Astrocyte (in vitro differentiated cells and primary cell): Measurements from ENCODE around the gene HBG2. TPM values are rescaled to one million over a fixed set of nuclear protein-coding genes. Genes with fewer than 3 reads are reported as not detected.

Experiments
- DNase-seq: peaks from one replicate; pipeline ENCODE4 v3.0.0-alpha.2; 2010; ENCODE audit warnings: low read depth
- FAIRE-seq: peaks from 2 replicates; lab custom pipeline; 2011; peaks lifted over from hg19 to GRCh38; lab: Jason Lieb, UNC
- H2AFZ ChIP-seq: 2 replicates; pipeline ENCODE4 v1.6.0; 2012; ENCODE audit warnings: low read depth, low read length, inconsistent platforms
- H3K27ac ChIP-seq: 2 replicates; pipeline ENCODE4 v1.5.1; 2011; ENCODE audit warnings: low read depth, low read length, inconsistent platforms
- H3K27me3 ChIP-seq: 2 replicates; pipeline ENCODE4 v1.6.0; 2011; ENCODE audit warnings: low read length, inconsistent platforms; ENCODE audit not compliant: insufficient read depth
- H3K36me3 ChIP-seq: 2 replicates; pipeline ENCODE4 v1.5.1; 2011; ENCODE audit warnings: low read length, inconsistent platforms; ENCODE audit not compliant: insufficient read depth
- H3K4me1 ChIP-seq: 2 replicates; pipeline ENCODE4 v1.5.1; 2011; ENCODE audit warnings: low read length, inconsistent platforms; ENCODE audit not compliant: insufficient read depth
- H3K4me2 ChIP-seq: 2 replicates; pipeline ENCODE4 v1.6.0; 2012; ENCODE audit warnings: low read length, inconsistent platforms
- H3K4me3 ChIP-seq: 2 replicates; pipeline ENCODE4 v1.5.1; 2011; ENCODE audit warnings: low read depth, mild to moderate bottlenecking, low read length, inconsistent platforms; ENCODE audit not compliant: insufficient read depth
- H3K79me2 ChIP-seq: 2 replicates; pipeline ENCODE4 v1.6.0; 2012; ENCODE audit warnings: mild to moderate bottlenecking, low read length, inconsistent platforms; ENCODE audit not compliant: insufficient read depth
- H3K9ac ChIP-seq: 2 replicates; pipeline ENCODE4 v1.6.0; 2012; ENCODE audit warnings: mild to moderate bottlenecking, low read length, inconsistent platforms
- H3K9me3 ChIP-seq: 2 replicates; pipeline ENCODE4 v1.5.1; 2012; ENCODE audit warnings: low read depth, mild to moderate bottlenecking, low read length, inconsistent platforms; ENCODE audit not compliant: insufficient read depth
- H4K20me1 ChIP-seq: 2 replicates; pipeline ENCODE4 v1.6.0; 2012; ENCODE audit warnings: low read length, inconsistent platforms; ENCODE audit not compliant: insufficient read depth
- H3K27ac Mint-ChIP-seq: one replicate; pipeline ENCODE4 v1.8.0; 2021; ENCODE audit warnings: mild to moderate bottlenecking, mixed read lengths; ENCODE audit not compliant: unreplicated experiment
- H3K27me3 Mint-ChIP-seq: one replicate; pipeline ENCODE4 v1.8.0; 2021; ENCODE audit warnings: low read depth, mixed read lengths; ENCODE audit not compliant: unreplicated experiment
- H3K36me3 Mint-ChIP-seq: one replicate; pipeline ENCODE4 v1.8.0; 2021; ENCODE audit warnings: low read depth, mixed read lengths; ENCODE audit not compliant: unreplicated experiment
- H3K4me1 Mint-ChIP-seq: one replicate; pipeline ENCODE4 v1.8.0; 2021; ENCODE audit warnings: low read depth, mixed read lengths; ENCODE audit not compliant: unreplicated experiment
- H3K4me3 Mint-ChIP-seq: one replicate; pipeline ENCODE4 v1.8.0; 2021; ENCODE audit warnings: mild to moderate bottlenecking, moderate library complexity, mixed read lengths; ENCODE audit not compliant: unreplicated experiment
- H3K9me3 Mint-ChIP-seq: one replicate; pipeline ENCODE4 v1.8.0; 2021; ENCODE audit warnings: mild to moderate bottlenecking, mixed read lengths; ENCODE audit not compliant: unreplicated experiment
- EZH2 ChIP-seq: IDR thresholded peaks from 2 replicates; pipeline ENCODE4 v1.6.1; 2012; ENCODE audit warnings: mild to moderate bottlenecking, low read length, inconsistent platforms; ENCODE audit not compliant: insufficient read depth
- total RNA-seq: library from RNA; stranded (reverse); gene quantifications from 2 replicates; pipeline ENCODE4 v1.2.1, GENCODE V29; 2021
- TF ChIP-seq, protein P1 (sequence below): IDR thresholded peaks from 2 replicates; pipeline ENCODE4 v1.5.1; 2011; ENCODE audit warnings: low read depth, mild to moderate bottlenecking, inconsistent platforms, low read length, moderate library complexity; ENCODE audit not compliant: insufficient read depth

The HBG2 gene
- total RNA-seq, 1 donor from 2014 or later: not detected

DNA sequence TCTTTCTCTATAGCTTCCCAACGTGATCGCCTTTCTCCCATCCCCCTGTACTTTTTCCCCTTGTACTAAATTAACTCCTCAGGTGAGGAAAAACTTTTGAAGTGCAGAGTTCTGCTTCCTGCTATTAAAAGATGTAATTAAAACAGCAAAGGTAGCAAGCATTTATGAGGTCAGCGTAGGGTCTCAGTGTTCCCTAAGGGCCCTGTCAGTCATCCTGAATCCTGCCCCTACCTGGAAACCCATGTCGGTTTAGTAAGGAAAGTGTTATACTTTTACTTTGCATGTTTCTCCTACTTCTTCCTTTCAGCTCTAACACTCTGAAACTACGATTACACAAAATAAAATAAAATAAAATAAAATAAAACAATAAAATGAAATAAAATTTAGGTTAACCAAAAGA, 26.5 kb downstream of the HBG2 start:
- DNase-seq: no peak
- H3K27ac Mint-ChIP-seq: no peak overlapping the region
- Histone ChIP-seq H3K9me3 (no peaks in the 10 kb centered on the region), H4K20me1 (no peaks in the 10 kb centered on the region), H3K79me2 (no peaks in the 10 kb centered on the region), H3K27ac (no peak overlapping the region), H3K4me3 (no peak overlapping the region), H3K27me3 (no peaks in the 10 kb centered on the region), H3K9ac (no peak overlapping the region), H3K4me1 (no peaks in the 10 kb centered on the region), H3K36me3 (no peaks in the 10 kb centered on the region), H3K4me2 (no peak overlapping the region), H2AFZ (no peak overlapping the region)
- H3K4me1 Mint-ChIP-seq: no peaks in the 10 kb centered on the region
- no peak for TF ChIP-seq EZH2
- H3K27me3 Mint-ChIP-seq: no peaks in the 10 kb centered on the region
- no peaks in the 10 kb centered on the region for H3K36me3 Mint-ChIP-seq
- H3K4me3 Mint-ChIP-seq: no peak overlapping the region
- no peaks in the 10 kb centered on the region for H3K9me3 Mint-ChIP-seq
- FAIRE-seq: no peak

DNA sequence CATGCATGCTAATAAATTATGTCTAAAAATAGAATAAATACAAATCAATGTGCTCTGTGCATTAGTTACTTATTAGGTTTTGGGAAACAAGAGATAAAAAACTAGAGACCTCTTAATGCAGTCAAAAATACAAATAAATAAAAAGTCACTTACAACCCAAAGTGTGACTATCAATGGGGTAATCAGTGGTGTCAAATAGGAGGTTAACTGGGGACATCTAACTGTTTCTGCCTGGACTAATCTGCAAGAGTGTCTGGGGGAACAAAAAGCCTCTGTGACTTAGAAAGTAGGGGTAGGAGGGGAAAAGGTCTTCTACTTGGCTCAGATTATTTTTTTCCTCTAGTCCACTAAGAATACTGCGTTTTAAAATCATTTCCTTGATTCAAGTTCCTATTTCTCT, 26.9 kb downstream of the HBG2 start:
- no peak for TF ChIP-seq EZH2
- TF ChIP-seq, protein P1, sequence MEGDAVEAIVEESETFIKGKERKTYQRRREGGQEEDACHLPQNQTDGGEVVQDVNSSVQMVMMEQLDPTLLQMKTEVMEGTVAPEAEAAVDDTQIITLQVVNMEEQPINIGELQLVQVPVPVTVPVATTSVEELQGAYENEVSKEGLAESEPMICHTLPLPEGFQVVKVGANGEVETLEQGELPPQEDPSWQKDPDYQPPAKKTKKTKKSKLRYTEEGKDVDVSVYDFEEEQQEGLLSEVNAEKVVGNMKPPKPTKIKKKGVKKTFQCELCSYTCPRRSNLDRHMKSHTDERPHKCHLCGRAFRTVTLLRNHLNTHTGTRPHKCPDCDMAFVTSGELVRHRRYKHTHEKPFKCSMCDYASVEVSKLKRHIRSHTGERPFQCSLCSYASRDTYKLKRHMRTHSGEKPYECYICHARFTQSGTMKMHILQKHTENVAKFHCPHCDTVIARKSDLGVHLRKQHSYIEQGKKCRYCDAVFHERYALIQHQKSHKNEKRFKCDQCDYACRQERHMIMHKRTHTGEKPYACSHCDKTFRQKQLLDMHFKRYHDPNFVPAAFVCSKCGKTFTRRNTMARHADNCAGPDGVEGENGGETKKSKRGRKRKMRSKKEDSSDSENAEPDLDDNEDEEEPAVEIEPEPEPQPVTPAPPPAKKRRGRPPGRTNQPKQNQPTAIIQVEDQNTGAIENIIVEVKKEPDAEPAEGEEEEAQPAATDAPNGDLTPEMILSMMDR: no peak
- H4K20me1 ChIP-seq: no peaks in the 10 kb centered on the region
- Mint-ChIP-seq H3K4me1 (no peaks in the 10 kb centered on the region), H3K36me3 (no peaks in the 10 kb centered on the region), H3K27ac (no peak overlapping the region), H3K27me3 (no peaks in the 10 kb centered on the region), H3K9me3 (no peaks in the 10 kb centered on the region), H3K4me3 (no peak overlapping the region)
- H3K36me3 ChIP-seq: no peaks in the 10 kb centered on the region
- no peak overlapping the region for H2AFZ ChIP-seq
- H3K27me3 ChIP-seq: no peaks in the 10 kb centered on the region
- H3K9ac ChIP-seq: no peak overlapping the region
- no peak overlapping the region for H3K4me3 ChIP-seq
- H3K4me1 ChIP-seq: no peaks in the 10 kb centered on the region
- no peak overlapping the region for H3K27ac ChIP-seq
- H3K4me2 ChIP-seq: no peak overlapping the region
- DNase-seq (no peak), FAIRE-seq (no peak)
- H3K9me3 ChIP-seq: no peaks in the 10 kb centered on the region
- no peaks in the 10 kb centered on the region for H3K79me2 ChIP-seq

DNA sequence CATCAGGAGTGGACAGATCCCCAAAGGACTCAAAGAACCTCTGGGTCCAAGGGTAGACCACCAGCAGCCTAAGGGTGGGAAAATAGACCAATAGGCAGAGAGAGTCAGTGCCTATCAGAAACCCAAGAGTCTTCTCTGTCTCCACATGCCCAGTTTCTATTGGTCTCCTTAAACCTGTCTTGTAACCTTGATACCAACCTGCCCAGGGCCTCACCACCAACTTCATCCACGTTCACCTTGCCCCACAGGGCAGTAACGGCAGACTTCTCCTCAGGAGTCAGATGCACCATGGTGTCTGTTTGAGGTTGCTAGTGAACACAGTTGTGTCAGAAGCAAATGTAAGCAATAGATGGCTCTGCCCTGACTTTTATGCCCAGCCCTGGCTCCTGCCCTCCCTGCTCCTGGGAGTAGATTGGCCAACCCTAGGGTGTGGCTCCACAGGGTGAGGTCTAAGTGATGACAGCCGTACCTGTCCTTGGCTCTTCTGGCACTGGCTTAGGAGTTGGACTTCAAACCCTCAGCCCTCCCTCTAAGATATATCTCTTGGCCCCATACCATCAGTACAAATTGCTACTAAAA, 27.8 kb downstream of the HBG2 start, which contains the start of gene HBB:
TSS of gene HBB (minus strand) at position 340 of the 579 bp plus-strand sequence. CDS start at position 290, 50 bp downstream.
- DNase-seq (no peak), FAIRE-seq (no peak)
- Mint-ChIP-seq H3K27ac (no peak within 1 kb of the TSS), H3K36me3 (no peaks in the 10 kb centered on the region), H3K27me3 (no peaks in the 10 kb centered on the region), H3K4me1 (no peaks in the 10 kb centered on the region), H3K9me3 (peaks cover 2% of the 10 kb centered on the region), H3K4me3 (no peak within 1 kb of the TSS)
- Histone ChIP-seq H3K27ac (no peak within 1 kb of the TSS), H3K27me3 (no peaks in the 10 kb centered on the region), H3K4me3 (no peak within 1 kb of the TSS), H3K79me2 (no peaks in the 10 kb centered on the region), H3K9me3 (no peaks in the 10 kb centered on the region), H2AFZ (no peak within 1 kb of the TSS), H3K9ac (no peak within 1 kb of the TSS), H3K4me1 (no peaks in the 10 kb centered on the region), H4K20me1 (no peaks in the 10 kb centered on the region), H3K36me3 (no peaks in the 10 kb centered on the region), H3K4me2 (no peak within 1 kb of the TSS)
- TF ChIP-seq, protein P1: no peak
- no peak for TF ChIP-seq EZH2
